ENCODE measurements around the gene ARL14. TPM values are rescaled to one million over a fixed set of nuclear protein-coding genes. Genes with fewer than 3 reads are reported as not detected.

The ARL14 gene
- total and polyA plus RNA-seq, 9 donors = not detected

DNA sequence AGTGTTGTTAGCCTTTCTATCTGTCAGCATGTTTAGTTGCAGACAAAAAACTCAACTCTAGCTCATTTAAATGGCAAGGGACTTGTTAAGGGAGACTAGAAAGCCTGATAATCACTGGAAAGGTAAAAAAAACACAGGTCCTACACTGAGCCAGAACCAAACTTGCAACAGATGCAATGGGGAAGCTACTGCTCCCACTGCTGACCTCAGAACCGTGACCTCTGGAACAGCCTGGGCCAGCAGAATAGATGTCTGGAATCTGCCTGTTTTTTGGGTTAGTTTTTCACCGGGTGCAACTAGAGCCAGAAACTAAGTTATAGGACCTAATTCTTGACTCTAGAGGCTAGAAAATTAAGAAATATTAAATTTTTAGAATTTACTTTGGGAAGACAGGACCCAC lies 32.5 kb upstream of the ARL14 start:
- Histone ChIP-seq H3K27me3 (no peaks in the 10 kb centered on the region), H3K4me3 (no peak overlapping the region), H3K4me1 (ENCODE audit: insufficient read depth) (no peaks in the 10 kb centered on the region), H3K27ac (no peak overlapping the region), H3K9me3 (no peaks in the 10 kb centered on the region), H3K36me3 (no peaks in the 10 kb centered on the region)
- intact Hi-C loops (cut with DNase I) = no loop called here
- TF ChIP-seq POLR2A (IDR thresholded peaks at IDR 0.05) = no peak
- no peak for TF ChIP-seq CTCF (IDR thresholded peaks at IDR 0.05)
- TF ChIP-seq EP300 (IDR thresholded peaks at IDR 0.05) = no peak
- 44 to 46% (median 45%) methylated on average over 2 of the region's 2 CpGs for WGBS, 3 donors
- DNase-seq = no peak

- no peaks in the 10 kb centered on the region for H3K27me3 ChIP-seq
- TF ChIP-seq POLR2A (IDR thresholded peaks at IDR 0.05) (no peak), CTCF (IDR thresholded peaks at IDR 0.05) (no peak), EP300 (IDR thresholded peaks at IDR 0.05) (no peak)
- intact Hi-C loops (cut with DNase I) = no loop called here
- no peaks in the 10 kb centered on the region for H3K36me3 ChIP-seq
- DNase-seq = no peak
- no peaks in the 10 kb centered on the region for H3K9me3 ChIP-seq
- H3K4me3 ChIP-seq = no peak overlapping the region
- no peak overlapping the region for H3K27ac ChIP-seq
- no peaks in the 10 kb centered on the region for H3K4me1 ChIP-seq (ENCODE audit: insufficient read depth)
Measured at GRCh38 chr3:160648701-160649100, 28.3 kb upstream of the ARL14 start.

DNA sequence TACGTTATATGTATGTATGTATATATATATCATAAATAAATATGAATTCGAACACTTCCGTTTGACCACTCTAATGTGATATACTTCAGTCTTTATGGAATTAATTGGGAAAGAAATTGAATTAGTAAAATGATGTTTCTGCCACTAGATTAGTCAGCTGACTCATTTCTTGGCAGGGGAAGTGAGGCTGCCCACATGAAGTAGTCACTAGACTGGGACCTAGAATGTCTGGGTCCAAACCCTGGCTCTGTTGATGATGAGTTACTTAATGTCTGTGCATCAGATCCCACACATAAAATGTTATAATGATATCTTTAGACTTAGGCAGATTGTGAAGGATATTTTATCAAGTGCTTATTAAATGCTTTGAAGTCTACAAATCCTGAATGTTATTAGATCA lies 27.4 kb upstream of the ARL14 start:
- DNase-seq = no peak
- TF ChIP-seq CTCF (IDR thresholded peaks at IDR 0.05) (no peak), EP300 (IDR thresholded peaks at IDR 0.05) (no peak), POLR2A (IDR thresholded peaks at IDR 0.05) (no peak)
- no peaks in the 10 kb centered on the region for H3K4me1 ChIP-seq (ENCODE audit: insufficient read depth)
- no peaks in the 10 kb centered on the region for H3K27me3 ChIP-seq
- intact Hi-C loops (cut with DNase I) = no loop called here
- H3K27ac ChIP-seq = no peak overlapping the region
- no peaks in the 10 kb centered on the region for H3K9me3 ChIP-seq
- WGBS, 3 donors = 76 to 95% (median 86%) methylated on average over 3 of the region's 3 CpGs
- H3K36me3 ChIP-seq = no peaks in the 10 kb centered on the region
- no peak overlapping the region for H3K4me3 ChIP-seq

DNA sequence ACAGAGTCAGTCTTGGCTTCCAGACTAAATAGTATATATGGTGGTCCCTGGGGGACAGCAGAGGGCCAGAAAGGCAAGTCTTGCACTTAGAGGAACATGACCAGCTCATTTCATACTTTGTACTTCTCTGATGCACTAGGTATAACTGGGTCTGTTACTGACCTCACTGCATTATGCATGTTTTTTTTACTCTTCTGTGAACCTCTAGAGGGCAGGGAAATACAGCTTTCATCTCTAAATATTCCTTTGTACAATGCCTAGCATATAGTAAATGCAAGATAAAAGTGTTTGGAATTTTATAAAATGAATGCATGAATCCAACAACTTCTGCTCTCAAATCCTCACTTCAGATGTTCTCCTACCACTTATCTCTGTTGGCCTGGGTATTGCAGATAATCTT lies 23.4 kb upstream of the ARL14 start:
- Histone ChIP-seq H3K4me3 (no peak overlapping the region), H3K9me3 (no peaks in the 10 kb centered on the region), H3K27ac (no peak overlapping the region), H3K27me3 (no peaks in the 10 kb centered on the region), H3K36me3 (no peaks in the 10 kb centered on the region), H3K4me1 (ENCODE audit: insufficient read depth) (no peaks in the 10 kb centered on the region)
- DNase-seq = no peak
- TF ChIP-seq POLR2A (IDR thresholded peaks at IDR 0.05) (no peak), CTCF (IDR thresholded peaks at IDR 0.05) (no peak), EP300 (IDR thresholded peaks at IDR 0.05) (no peak)
- intact Hi-C loops (cut with DNase I) = no loop called here

- WGBS, 3 donors = 42 to 54% (median 47%) methylated on average over 5 of the region's 5 CpGs
- Histone ChIP-seq H3K36me3 (no peaks in the 10 kb centered on the region), H3K4me3 (no peak overlapping the region), H3K9me3 (no peaks in the 10 kb centered on the region), H3K27me3 (no peaks in the 10 kb centered on the region), H3K27ac (no peak overlapping the region), H3K4me1 (ENCODE audit: insufficient read depth) (no peaks in the 10 kb centered on the region)
- no peak for TF ChIP-seq EP300 (IDR thresholded peaks at IDR 0.05)
- no peak for TF ChIP-seq POLR2A (IDR thresholded peaks at IDR 0.05)
- no peak for TF ChIP-seq CTCF (IDR thresholded peaks at IDR 0.05)
- DNase-seq = no peak
- intact Hi-C loops (cut with DNase I) = no loop called here
Measured at GRCh38 chr3:160660902-160661301, 16.1 kb upstream of the ARL14 start.

Data from ovary (tissue), 9 donors.